Smooth muscle cell (in vitro differentiated cells): ENCODE measurements around the gene MAP2K7. TPM values are rescaled to one million over a fixed set of nuclear protein-coding genes. Genes with fewer than 3 reads are reported as not detected.

Experiments used
- DNase-seq: peaks from one replicate; lab custom pipeline; 2025; ENCODE audit not compliant: unreplicated experiment; lab: John Stamatoyannopoulos, UW
- H2AFZ ChIP-seq: fragments of 200-600 bp; sonication (generic); 2 replicates; pipeline ENCODE4 v1.6.0; 2016; ENCODE audit warnings: antibody characterized with exemption, low read depth, mild to moderate bottlenecking
- H3F3A ChIP-seq: fragments of 200-600 bp; sonication (generic); 2 replicates; pipeline ENCODE4 v1.6.0; 2017; ENCODE audit warnings: antibody characterized with exemption, low read depth
- H3K27ac ChIP-seq: fragments of 200-600 bp; sonication (generic); 2 replicates; pipeline ENCODE4 v1.5.1; 2016; ENCODE audit warnings: low read depth, mild to moderate bottlenecking
- H3K27me3 ChIP-seq: fragments of 200-600 bp; sonication (generic); 2 replicates; pipeline ENCODE4 v1.6.1; 2016; ENCODE audit warnings: low read depth, mild to moderate bottlenecking
- H3K36me3 ChIP-seq: fragments of 200-600 bp; sonication (generic); 2 replicates; pipeline ENCODE4 v1.5.1; 2016; ENCODE audit warnings: low read depth
- H3K4me1 ChIP-seq: fragments of 200-600 bp; sonication (generic); 2 replicates; pipeline ENCODE4 v1.5.1; 2016; ENCODE audit warnings: low read depth
- H3K4me2 ChIP-seq: fragments of 200-600 bp; sonication (generic); 2 replicates; pipeline ENCODE4 v1.6.0; 2016; ENCODE audit warnings: mild to moderate bottlenecking
- H3K4me3 ChIP-seq: fragments of 200-600 bp; sonication (generic); 2 replicates; pipeline ENCODE4 v1.5.1; 2016; ENCODE audit warnings: mild to moderate bottlenecking
- H3K79me2 ChIP-seq: fragments of 200-600 bp; sonication (generic); 2 replicates; pipeline ENCODE4 v1.6.0; 2016; ENCODE audit warnings: low read depth, mild to moderate bottlenecking
- H3K9ac ChIP-seq: fragments of 200-600 bp; sonication (generic); 2 replicates; pipeline ENCODE4 v1.6.0; 2016; ENCODE audit warnings: low read depth
- H3K9me3 ChIP-seq: fragments of 200-600 bp; sonication (generic); replicated peaks from 2 replicates; pipeline ENCODE4 v1.5.1; 2016; ENCODE audit warnings: low read depth
- H4K20me1 ChIP-seq: fragments of 200-600 bp; sonication (generic); 2 replicates; pipeline ENCODE4 v1.6.0; 2016; ENCODE audit warnings: low read depth
- WGBS: methylation state at CpG from one replicate; pipeline ENCODE4 v1.1.7; 2016; ENCODE audit warnings: low lambda C conversion rate; 5-methylcytosine and 5-hydroxymethylcytosine counted together
- polyA plus RNA-seq: library from polyadenylated mRNA; unstranded; fragments of >200 nt; fragmentation: Nextera tagmentation; extraction: Ambion mirVana; gene quantifications from 2 replicates; pipeline ENCODE4 v1.2.1, GENCODE V29; 2016
- total RNA-seq: library from RNA; depleted of rRNA; stranded (reverse); fragments of >200 nt; gene quantifications from 2 replicates; pipeline ENCODE4 v1.2.3, GENCODE V29; 2014
- TF ChIP-seq, protein P1 (sequence below): fragments of 200-600 bp; sonication (generic); IDR thresholded peaks from 2 replicates; pipeline ENCODE4 v1.5.1; 2017; ENCODE audit warnings: borderline replicate concordance, mild to moderate bottlenecking, antibody characterized with exemption; ENCODE audit not compliant: insufficient read depth, poor library complexity, severe bottlenecking

The MAP2K7 gene
- total and polyA plus RNA-seq, 2 experiments from 2014 or later: 6.7 to 9.2 TPM

- no peak overlapping the region for H3K27ac ChIP-seq
- H3K36me3 ChIP-seq: no peaks in the 10 kb centered on the region
- no peaks in the 10 kb centered on the region for H3F3A ChIP-seq
- peaks cover 37% of the 10 kb centered on the region for H3K79me2 ChIP-seq
- H3K4me2 ChIP-seq: no peak overlapping the region
- 92% methylated on average over 19 of the region's 19 CpGs for WGBS
- H3K27me3 ChIP-seq: no peaks in the 10 kb centered on the region
- H3K9me3 ChIP-seq: no peaks in the 10 kb centered on the region
- peaks cover 10% of the 10 kb centered on the region for H3K4me1 ChIP-seq
- TF ChIP-seq, protein P1, sequence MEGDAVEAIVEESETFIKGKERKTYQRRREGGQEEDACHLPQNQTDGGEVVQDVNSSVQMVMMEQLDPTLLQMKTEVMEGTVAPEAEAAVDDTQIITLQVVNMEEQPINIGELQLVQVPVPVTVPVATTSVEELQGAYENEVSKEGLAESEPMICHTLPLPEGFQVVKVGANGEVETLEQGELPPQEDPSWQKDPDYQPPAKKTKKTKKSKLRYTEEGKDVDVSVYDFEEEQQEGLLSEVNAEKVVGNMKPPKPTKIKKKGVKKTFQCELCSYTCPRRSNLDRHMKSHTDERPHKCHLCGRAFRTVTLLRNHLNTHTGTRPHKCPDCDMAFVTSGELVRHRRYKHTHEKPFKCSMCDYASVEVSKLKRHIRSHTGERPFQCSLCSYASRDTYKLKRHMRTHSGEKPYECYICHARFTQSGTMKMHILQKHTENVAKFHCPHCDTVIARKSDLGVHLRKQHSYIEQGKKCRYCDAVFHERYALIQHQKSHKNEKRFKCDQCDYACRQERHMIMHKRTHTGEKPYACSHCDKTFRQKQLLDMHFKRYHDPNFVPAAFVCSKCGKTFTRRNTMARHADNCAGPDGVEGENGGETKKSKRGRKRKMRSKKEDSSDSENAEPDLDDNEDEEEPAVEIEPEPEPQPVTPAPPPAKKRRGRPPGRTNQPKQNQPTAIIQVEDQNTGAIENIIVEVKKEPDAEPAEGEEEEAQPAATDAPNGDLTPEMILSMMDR: no peak
- peaks cover 65% of the 10 kb centered on the region for H4K20me1 ChIP-seq
- no peak overlapping the region for H3K9ac ChIP-seq
- H2AFZ ChIP-seq: no peak overlapping the region
- H3K4me3 ChIP-seq: no peak overlapping the region
- DNase-seq: no peak
These were observed 5.2 kb downstream of the MAP2K7 start for GRCh38 chr19:7908742-7909461.

DNA sequence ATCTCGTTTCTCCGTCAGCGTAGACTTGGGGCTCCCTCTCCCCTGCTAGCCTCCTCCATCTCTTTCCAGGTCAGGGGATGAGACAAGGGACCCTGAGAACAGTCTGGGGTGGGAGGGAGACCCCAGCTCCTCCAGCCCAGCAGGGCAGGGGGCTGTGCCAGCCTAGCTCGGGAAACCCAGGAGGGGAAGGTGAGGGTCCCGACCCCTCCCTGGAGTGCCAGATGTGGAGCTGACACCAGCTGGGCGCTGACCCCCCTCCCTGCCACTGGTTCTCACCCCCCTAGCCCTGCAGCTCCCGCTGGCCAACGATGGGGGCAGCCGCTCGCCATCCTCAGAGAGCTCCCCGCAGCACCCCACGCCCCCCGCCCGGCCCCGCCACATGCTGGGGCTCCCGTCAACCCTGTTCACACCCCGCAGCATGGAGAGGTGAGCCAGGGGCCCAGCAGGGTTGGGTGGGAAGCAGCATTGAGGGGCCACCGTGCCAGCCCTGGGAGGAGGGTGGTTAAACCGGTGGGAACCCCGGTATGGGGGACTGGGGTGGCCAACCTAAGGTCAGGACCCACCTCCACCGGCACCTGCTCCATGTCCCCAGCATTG lies 5.9 kb downstream of the MAP2K7 start:
- H4K20me1 ChIP-seq: peaks cover 60% of the 10 kb centered on the region
- H3K4me1 ChIP-seq: peaks cover 7% of the 10 kb centered on the region
- H3K9me3 ChIP-seq: no peaks in the 10 kb centered on the region
- no peak overlapping the region for H2AFZ ChIP-seq
- H3K27me3 ChIP-seq: no peaks in the 10 kb centered on the region
- WGBS: 98% methylated on average over 19 of the region's 21 CpGs
- no peak overlapping the region for H3K4me2 ChIP-seq
- H3K79me2 ChIP-seq: peaks cover 31% of the 10 kb centered on the region
- H3K4me3 ChIP-seq: no peak overlapping the region
- H3K27ac ChIP-seq: no peak overlapping the region
- no peak for DNase-seq
- H3K9ac ChIP-seq: no peak overlapping the region
- H3K36me3 ChIP-seq: no peaks in the 10 kb centered on the region
- no peaks in the 10 kb centered on the region for H3F3A ChIP-seq
- TF ChIP-seq, protein P1: no peak

GRCh38 chr19:7910321-7911161 lies 6.9 kb downstream of the MAP2K7 start:
- Histone ChIP-seq H3K27me3 (no peaks in the 10 kb centered on the region), H2AFZ (no peak overlapping the region), H3K4me2 (no peak overlapping the region), H3K27ac (no peak overlapping the region), H3F3A (no peaks in the 10 kb centered on the region), H3K4me1 (no peaks in the 10 kb centered on the region), H3K9me3 (no peaks in the 10 kb centered on the region), H4K20me1 (peaks cover 50% of the 10 kb centered on the region), H3K36me3 (no peaks in the 10 kb centered on the region), H3K4me3 (no peak overlapping the region), H3K79me2 (peaks cover 21% of the 10 kb centered on the region), H3K9ac (no peak overlapping the region)
- TF ChIP-seq, protein P1: no peak
- DNase-seq: no peak
- WGBS: 98% methylated on average over 48 of the region's 54 CpGs
